WTC11 (cell line): ENCODE measurements around the gene TFB2M. TPM values are rescaled to one million over a fixed set of nuclear protein-coding genes. Genes with fewer than 3 reads are reported as not detected.

ENCODE experiments used
- ATAC-seq: fragments of 200-7000 bp; cut with Tn5 transposase; 2 replicates; pipeline ENCODE4 v1.10.0; 2021; ENCODE audit warnings: mild to moderate bottlenecking, moderate library complexity
- CTCF ChIA-PET: fragments of 300-600 bp; sonication (Branson Sonifier 250); formaldehyde crosslinking; loops from one replicate; lab custom pipeline; 2021; ENCODE audit warnings: antibody characterized with exemption; lab: Charles Lee
- POLR2A ChIA-PET: fragments of 350-600 bp; sonication (Branson Sonifier 250); formaldehyde crosslinking; loops from one replicate; lab custom pipeline; 2021; ENCODE audit warnings: antibody characterized with exemption; lab: Charles Lee
- DNase-seq: peaks from one replicate; pipeline ENCODE4 v3.0.0; 2021; ENCODE audit warnings: low spot score
- H3K27ac Mint-ChIP-seq: 2 replicates; pipeline ENCODE4 v1.8.0; 2021; ENCODE audit warnings: mixed read lengths
- H3K27me3 Mint-ChIP-seq: 2 replicates; pipeline ENCODE4 v1.8.0; 2021; ENCODE audit warnings: low read depth, mild to moderate bottlenecking, moderate library complexity, mixed read lengths
- H3K36me3 Mint-ChIP-seq: 2 replicates; pipeline ENCODE4 v1.8.0; 2021; ENCODE audit warnings: mixed read lengths
- H3K4me1 Mint-ChIP-seq: 2 replicates; pipeline ENCODE4 v1.8.0; 2022; ENCODE audit warnings: mixed read lengths
- H3K4me3 Mint-ChIP-seq: 2 replicates; pipeline ENCODE4 v1.8.0; 2021; ENCODE audit warnings: mild to moderate bottlenecking, moderate library complexity, mixed read lengths
- H3K9me3 Mint-ChIP-seq: 2 replicates; pipeline ENCODE4 v1.8.0; 2021; ENCODE audit warnings: mixed read lengths
- AR ChIP-seq: fragments of 250-450 bp; sonication (Bioruptor Pico); IDR thresholded peaks from 2 replicates; pipeline ENCODE4 v1.9.0; 2021; ENCODE audit warnings: mild to moderate bottlenecking
- FOXP1 ChIP-seq: sonication (generic); formaldehyde crosslinking; IDR thresholded peaks from 2 replicates; pipeline ENCODE4 v1.8.0; 2022; ENCODE audit warnings: missing genetic modification reagents, mild to moderate bottlenecking, moderate library complexity, borderline replicate concordance
- MAX ChIP-seq: sonication (generic); formaldehyde crosslinking; IDR thresholded peaks from 2 replicates; pipeline ENCODE4 v1.8.0; 2022; ENCODE audit warnings: mild to moderate bottlenecking, missing genetic modification reagents
- MYBL2 ChIP-seq: sonication (generic); formaldehyde crosslinking; IDR thresholded peaks from 2 replicates; pipeline ENCODE4 v1.8.1; 2023; ENCODE audit warnings: mild to moderate bottlenecking, moderate library complexity, missing genetic modification reagents
- PREB ChIP-seq: sonication (generic); formaldehyde crosslinking; IDR thresholded peaks from 2 replicates; pipeline ENCODE4 v1.8.1; 2022; ENCODE audit warnings: mild to moderate bottlenecking, missing genetic modification reagents, moderate library complexity, borderline replicate concordance
- PRRX2 ChIP-seq: fragments of 250-450 bp; sonication (Bioruptor Pico); IDR thresholded peaks from 2 replicates; pipeline ENCODE4 v1.8.0; 2021; ENCODE audit warnings: mild to moderate bottlenecking
- RELA ChIP-seq: sonication (generic); formaldehyde crosslinking; IDR thresholded peaks from 2 replicates; pipeline ENCODE4 v1.8.1; 2022; ENCODE audit warnings: missing genetic modification reagents, mild to moderate bottlenecking, borderline replicate concordance
- SMAD4 ChIP-seq: sonication (generic); formaldehyde crosslinking; IDR thresholded peaks from 2 replicates; pipeline ENCODE4 v1.8.0; 2022; ENCODE audit warnings: mild to moderate bottlenecking, missing genetic modification reagents
- SOX15 ChIP-seq: fragments of 250-450 bp; sonication (Bioruptor Pico); IDR thresholded peaks from 2 replicates; pipeline ENCODE4 v1.9.0; 2021; ENCODE audit warnings: mild to moderate bottlenecking
- SP1 ChIP-seq: sonication (generic); formaldehyde crosslinking; conservative IDR thresholded peaks from 2 replicates; pipeline ENCODE4 v1.8.1; 2022; ENCODE audit warnings: missing genetic modification reagents
- ZNF425 ChIP-seq: fragments of 250-450 bp; sonication (Bioruptor Pico); conservative IDR thresholded peaks from 2 replicates; pipeline ENCODE4 v1.9.0; 2021; ENCODE audit warnings: mild to moderate bottlenecking
- ZNF671 ChIP-seq: fragments of 250-450 bp; sonication (Bioruptor Pico); IDR thresholded peaks from 2 replicates; pipeline ENCODE4 v1.8.0; 2021; ENCODE audit warnings: mild to moderate bottlenecking
- total RNA-seq: library from RNA; stranded (reverse); gene quantifications from 3 replicates; pipeline ENCODE4 v1.2.3, GENCODE V29; 2021
- TF ChIP-seq, protein P1 (sequence below): sonication (generic); formaldehyde crosslinking; IDR thresholded peaks from 2 replicates; pipeline ENCODE4 v1.8.0; 2023; ENCODE audit warnings: missing genetic modification reagents
- TF ChIP-seq, protein P2 (sequence below): sonication (generic); formaldehyde crosslinking; IDR thresholded peaks from 2 replicates; pipeline ENCODE4 v1.8.0; 2022; ENCODE audit warnings: mild to moderate bottlenecking, missing genetic modification reagents
- TF ChIP-seq, protein P3 (sequence below): fragments of 200-600 bp; IDR thresholded peaks from 2 replicates; pipeline ENCODE4 v1.8.0; 2022; ENCODE audit warnings: antibody characterized with exemption
- TF ChIP-seq, protein P4 (sequence below): sonication (generic); formaldehyde crosslinking; IDR thresholded peaks from 2 replicates; pipeline ENCODE4 v1.8.1; 2022; ENCODE audit warnings: missing genetic modification reagents, borderline replicate concordance
- TF ChIP-seq, protein P5 (sequence below): sonication (generic); formaldehyde crosslinking; IDR thresholded peaks from 2 replicates; pipeline ENCODE4 v1.8.1; 2022; ENCODE audit warnings: low read depth, mild to moderate bottlenecking, moderate library complexity, missing genetic modification reagents, borderline replicate concordance
- TF ChIP-seq, protein P6 (sequence below): sonication (generic); formaldehyde crosslinking; conservative IDR thresholded peaks from 2 replicates; pipeline ENCODE4 v1.8.1; 2022; ENCODE audit warnings: mild to moderate bottlenecking, missing genetic modification reagents

TFB2M gene
- total RNA-seq, 1 experiment from 2014 or later: 16.5 TPM

- TF ChIP-seq, protein P1, sequence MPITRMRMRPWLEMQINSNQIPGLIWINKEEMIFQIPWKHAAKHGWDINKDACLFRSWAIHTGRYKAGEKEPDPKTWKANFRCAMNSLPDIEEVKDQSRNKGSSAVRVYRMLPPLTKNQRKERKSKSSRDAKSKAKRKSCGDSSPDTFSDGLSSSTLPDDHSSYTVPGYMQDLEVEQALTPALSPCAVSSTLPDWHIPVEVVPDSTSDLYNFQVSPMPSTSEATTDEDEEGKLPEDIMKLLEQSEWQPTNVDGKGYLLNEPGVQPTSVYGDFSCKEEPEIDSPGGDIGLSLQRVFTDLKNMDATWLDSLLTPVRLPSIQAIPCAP (CRISPR knock-in tag): no peak
- no peak for TF ChIP-seq SMAD4
- TF ChIP-seq MAX: no peak
- no peak for TF ChIP-seq FOXP1 (CRISPR knock-in tag)
- TF ChIP-seq RELA (CRISPR knock-in tag): no peak
- no peak for TF ChIP-seq ZNF425 (CRISPR knock-in tag)
- TF ChIP-seq PREB (CRISPR knock-in tag): no peak
- TF ChIP-seq, protein P2, sequence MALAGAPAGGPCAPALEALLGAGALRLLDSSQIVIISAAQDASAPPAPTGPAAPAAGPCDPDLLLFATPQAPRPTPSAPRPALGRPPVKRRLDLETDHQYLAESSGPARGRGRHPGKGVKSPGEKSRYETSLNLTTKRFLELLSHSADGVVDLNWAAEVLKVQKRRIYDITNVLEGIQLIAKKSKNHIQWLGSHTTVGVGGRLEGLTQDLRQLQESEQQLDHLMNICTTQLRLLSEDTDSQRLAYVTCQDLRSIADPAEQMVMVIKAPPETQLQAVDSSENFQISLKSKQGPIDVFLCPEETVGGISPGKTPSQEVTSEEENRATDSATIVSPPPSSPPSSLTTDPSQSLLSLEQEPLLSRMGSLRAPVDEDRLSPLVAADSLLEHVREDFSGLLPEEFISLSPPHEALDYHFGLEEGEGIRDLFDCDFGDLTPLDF: no peak
- no peak for TF ChIP-seq PRRX2 (CRISPR knock-in tag)
- TF ChIP-seq SOX15: no peak
- TF ChIP-seq MYBL2 (CRISPR knock-in tag): no peak
- TF ChIP-seq, protein P3, sequence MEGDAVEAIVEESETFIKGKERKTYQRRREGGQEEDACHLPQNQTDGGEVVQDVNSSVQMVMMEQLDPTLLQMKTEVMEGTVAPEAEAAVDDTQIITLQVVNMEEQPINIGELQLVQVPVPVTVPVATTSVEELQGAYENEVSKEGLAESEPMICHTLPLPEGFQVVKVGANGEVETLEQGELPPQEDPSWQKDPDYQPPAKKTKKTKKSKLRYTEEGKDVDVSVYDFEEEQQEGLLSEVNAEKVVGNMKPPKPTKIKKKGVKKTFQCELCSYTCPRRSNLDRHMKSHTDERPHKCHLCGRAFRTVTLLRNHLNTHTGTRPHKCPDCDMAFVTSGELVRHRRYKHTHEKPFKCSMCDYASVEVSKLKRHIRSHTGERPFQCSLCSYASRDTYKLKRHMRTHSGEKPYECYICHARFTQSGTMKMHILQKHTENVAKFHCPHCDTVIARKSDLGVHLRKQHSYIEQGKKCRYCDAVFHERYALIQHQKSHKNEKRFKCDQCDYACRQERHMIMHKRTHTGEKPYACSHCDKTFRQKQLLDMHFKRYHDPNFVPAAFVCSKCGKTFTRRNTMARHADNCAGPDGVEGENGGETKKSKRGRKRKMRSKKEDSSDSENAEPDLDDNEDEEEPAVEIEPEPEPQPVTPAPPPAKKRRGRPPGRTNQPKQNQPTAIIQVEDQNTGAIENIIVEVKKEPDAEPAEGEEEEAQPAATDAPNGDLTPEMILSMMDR: no peak
- TF ChIP-seq AR (CRISPR knock-in tag): no peak
Measured at GRCh38 chr1:246534114-246534513, 31.9 kb downstream of the TFB2M start (continued).

DNA sequence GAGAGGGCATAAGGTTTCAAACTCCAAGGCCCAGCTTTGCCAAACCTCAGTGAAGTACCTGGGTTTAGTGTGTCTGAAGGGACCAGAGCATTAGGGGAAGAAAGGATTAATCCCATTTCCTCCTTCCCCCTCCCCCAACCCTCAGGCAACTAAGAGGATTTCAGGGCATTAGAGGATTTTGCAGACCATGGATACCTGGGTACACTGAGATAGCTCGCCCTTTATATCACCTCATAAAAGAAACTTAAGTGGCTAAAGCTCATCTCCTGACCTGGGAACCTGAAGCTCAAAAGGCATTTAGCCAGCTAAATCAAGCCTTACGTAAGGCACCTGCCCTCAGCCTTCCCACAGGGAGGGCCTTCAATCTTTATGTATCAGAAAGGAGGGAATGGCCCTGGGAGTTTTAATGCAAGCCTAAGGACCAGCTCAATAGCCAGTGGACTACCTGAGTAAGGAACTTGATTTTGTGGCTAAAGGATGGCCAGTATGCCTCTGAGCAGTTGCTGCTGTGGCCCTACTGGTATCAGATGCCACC is 32.6 kb downstream of the TFB2M start:
- POLR2A ChIA-PET: no interaction called here
- Mint-ChIP-seq H3K4me1 (peaks cover 6% of the 10 kb centered on the region), H3K36me3 (peaks cover 18% of the 10 kb centered on the region), H3K27me3 (peaks cover 3% of the 10 kb centered on the region; the same call in 1 of the 2 replicates), H3K4me3 (no peak overlapping the region), H3K27ac (no peak overlapping the region), H3K9me3 (peaks cover 31% of the 10 kb centered on the region)
- CTCF ChIA-PET: interaction anchor here (2.4 kb wide), 1 partner anchor 35 kb away, joined by 7 read pairs; no protein-coding TSS in a partner anchor
- ATAC-seq: no peak
- DNase-seq: no peak
- TF ChIP-seq, protein P4, sequence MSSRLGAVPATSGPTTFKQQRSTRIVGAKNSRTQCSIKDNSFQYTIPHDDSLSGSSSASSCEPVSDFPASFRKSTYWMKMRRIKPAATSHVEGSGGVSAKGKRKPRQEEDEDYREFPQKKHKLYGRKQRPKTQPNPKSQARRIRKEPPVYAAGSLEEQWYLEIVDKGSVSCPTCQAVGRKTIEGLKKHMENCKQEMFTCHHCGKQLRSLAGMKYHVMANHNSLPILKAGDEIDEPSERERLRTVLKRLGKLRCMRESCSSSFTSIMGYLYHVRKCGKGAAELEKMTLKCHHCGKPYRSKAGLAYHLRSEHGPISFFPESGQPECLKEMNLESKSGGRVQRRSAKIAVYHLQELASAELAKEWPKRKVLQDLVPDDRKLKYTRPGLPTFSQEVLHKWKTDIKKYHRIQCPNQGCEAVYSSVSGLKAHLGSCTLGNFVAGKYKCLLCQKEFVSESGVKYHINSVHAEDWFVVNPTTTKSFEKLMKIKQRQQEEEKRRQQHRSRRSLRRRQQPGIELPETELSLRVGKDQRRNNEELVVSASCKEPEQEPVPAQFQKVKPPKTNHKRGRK (CRISPR knock-in tag): no peak
- TF ChIP-seq ZNF671 (CRISPR knock-in tag) (no peak), SP1 (CRISPR knock-in tag) (no peak), RELA (CRISPR knock-in tag) (no peak), ZNF425 (CRISPR knock-in tag) (no peak)
- TF ChIP-seq, protein P5, sequence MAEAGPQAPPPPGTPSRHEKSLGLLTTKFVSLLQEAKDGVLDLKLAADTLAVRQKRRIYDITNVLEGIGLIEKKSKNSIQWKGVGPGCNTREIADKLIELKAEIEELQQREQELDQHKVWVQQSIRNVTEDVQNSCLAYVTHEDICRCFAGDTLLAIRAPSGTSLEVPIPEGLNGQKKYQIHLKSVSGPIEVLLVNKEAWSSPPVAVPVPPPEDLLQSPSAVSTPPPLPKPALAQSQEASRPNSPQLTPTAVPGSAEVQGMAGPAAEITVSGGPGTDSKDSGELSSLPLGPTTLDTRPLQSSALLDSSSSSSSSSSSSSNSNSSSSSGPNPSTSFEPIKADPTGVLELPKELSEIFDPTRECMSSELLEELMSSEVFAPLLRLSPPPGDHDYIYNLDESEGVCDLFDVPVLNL (CRISPR knock-in tag): no peak
- TF ChIP-seq, protein P6, sequence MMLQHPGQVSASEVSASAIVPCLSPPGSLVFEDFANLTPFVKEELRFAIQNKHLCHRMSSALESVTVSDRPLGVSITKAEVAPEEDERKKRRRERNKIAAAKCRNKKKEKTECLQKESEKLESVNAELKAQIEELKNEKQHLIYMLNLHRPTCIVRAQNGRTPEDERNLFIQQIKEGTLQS (CRISPR knock-in tag): no peak
